Uterus (tissue), 2 donors: ENCODE measurements around the gene ANKDD1A.

Source experiments
- POLR2A ChIP-seq, 2 donors: fragments of 450-650 bp; IDR thresholded peaks; one replicate each; pipeline ENCODE4 v1.6.1; 2016; ENCODE audit warnings: antibody characterized with exemption in 2 of 2, mild to moderate bottlenecking in 1 of 2, moderate library complexity in 1 of 2
- TF ChIP-seq, protein P1 (sequence below), 4 experiments: fragments of 200-600 bp in 2 of 4; fragments of 450-650 bp in 2 of 4; sonication (generic) in 2 of 4; IDR thresholded peaks; one replicate each; pipeline ENCODE4 v1.5.1; 2016 to 2019; ENCODE audit warnings: antibody characterized with exemption in 4 of 4, mild to moderate bottlenecking in 2 of 4, moderate library complexity in 1 of 4

DNA sequence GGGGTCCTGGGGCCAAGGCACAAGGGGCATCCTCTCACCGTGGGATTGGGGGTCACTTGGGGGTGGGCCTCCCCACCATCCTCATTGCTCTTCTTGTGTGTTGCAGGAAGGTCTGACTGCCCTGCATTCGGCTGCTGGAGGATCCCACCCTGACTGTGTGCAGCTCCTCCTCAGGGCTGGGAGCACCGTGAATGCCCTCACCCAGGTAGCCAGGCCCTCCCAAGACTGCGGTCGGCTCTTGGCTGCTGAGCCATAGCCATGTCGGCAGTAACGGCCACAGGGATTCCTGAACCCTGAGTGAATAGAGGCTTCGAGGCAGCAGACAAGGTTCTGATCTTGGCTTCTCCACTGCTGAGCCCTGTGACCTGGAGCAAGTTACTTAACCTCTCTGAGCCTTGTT is 19.7 kb downstream of the ANKDD1A start:
- TF ChIP-seq, protein P1, sequence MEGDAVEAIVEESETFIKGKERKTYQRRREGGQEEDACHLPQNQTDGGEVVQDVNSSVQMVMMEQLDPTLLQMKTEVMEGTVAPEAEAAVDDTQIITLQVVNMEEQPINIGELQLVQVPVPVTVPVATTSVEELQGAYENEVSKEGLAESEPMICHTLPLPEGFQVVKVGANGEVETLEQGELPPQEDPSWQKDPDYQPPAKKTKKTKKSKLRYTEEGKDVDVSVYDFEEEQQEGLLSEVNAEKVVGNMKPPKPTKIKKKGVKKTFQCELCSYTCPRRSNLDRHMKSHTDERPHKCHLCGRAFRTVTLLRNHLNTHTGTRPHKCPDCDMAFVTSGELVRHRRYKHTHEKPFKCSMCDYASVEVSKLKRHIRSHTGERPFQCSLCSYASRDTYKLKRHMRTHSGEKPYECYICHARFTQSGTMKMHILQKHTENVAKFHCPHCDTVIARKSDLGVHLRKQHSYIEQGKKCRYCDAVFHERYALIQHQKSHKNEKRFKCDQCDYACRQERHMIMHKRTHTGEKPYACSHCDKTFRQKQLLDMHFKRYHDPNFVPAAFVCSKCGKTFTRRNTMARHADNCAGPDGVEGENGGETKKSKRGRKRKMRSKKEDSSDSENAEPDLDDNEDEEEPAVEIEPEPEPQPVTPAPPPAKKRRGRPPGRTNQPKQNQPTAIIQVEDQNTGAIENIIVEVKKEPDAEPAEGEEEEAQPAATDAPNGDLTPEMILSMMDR (IDR thresholded peaks at IDR 0.05), result no peak
- TF ChIP-seq POLR2A (IDR thresholded peaks at IDR 0.05), result no peak
